Parathyroid adenoma (tissue), 2 donors: ENCODE results near the gene AGBL1.

Experiments used
- H2AFZ ChIP-seq: fragments of 300-600 bp; sonication (generic); one replicate; pipeline ENCODE4 v1.7.0; 2017; ENCODE audit warnings: antibody characterized with exemption, mild to moderate bottlenecking
- H3K27ac ChIP-seq: fragments of 300-600 bp; sonication (generic); one replicate; pipeline ENCODE4 v1.7.0; 2017
- H3K27me3 ChIP-seq: fragments of 300-600 bp; sonication (generic); one replicate; pipeline ENCODE4 v1.7.0; 2017; ENCODE audit warnings: low read length; ENCODE audit not compliant: control insufficient read depth, insufficient read depth
- H3K36me3 ChIP-seq: fragments of 300-600 bp; sonication (generic); one replicate; pipeline ENCODE4 v1.7.0; 2017; ENCODE audit warnings: low read length; ENCODE audit not compliant: control insufficient read depth, insufficient read depth
- H3K4me1 ChIP-seq: fragments of 300-600 bp; sonication (generic); one replicate; pipeline ENCODE4 v1.7.0; 2017; ENCODE audit warnings: control low read depth
- H3K4me2 ChIP-seq: fragments of 300-600 bp; sonication (generic); one replicate; pipeline ENCODE4 v1.7.0; 2017; ENCODE audit warnings: low read length
- H3K4me3 ChIP-seq: fragments of 300-600 bp; sonication (generic); one replicate; pipeline ENCODE4 v1.7.0; 2017; ENCODE audit warnings: low read depth, low read length
- H3K79me2 ChIP-seq: fragments of 300-600 bp; sonication (generic); one replicate; pipeline ENCODE4 v1.7.0; 2017; ENCODE audit warnings: control low read depth
- H3K9ac ChIP-seq: fragments of 300-600 bp; sonication (generic); one replicate; pipeline ENCODE4 v1.7.0; 2017; ENCODE audit warnings: mild to moderate bottlenecking
- H3K9me3 ChIP-seq: fragments of 300-600 bp; sonication (generic); one replicate; pipeline ENCODE4 v1.7.0; 2017; ENCODE audit warnings: low read length; ENCODE audit not compliant: control insufficient read depth
- TF ChIP-seq, protein P1 (sequence below): fragments of 300-600 bp; sonication (generic); IDR thresholded peaks from one replicate; pipeline ENCODE4 v1.7.0; 2017; ENCODE audit warnings: antibody characterized with exemption, mild to moderate bottlenecking
- donor health status: primary hyperparathyroidism.

Gene AGBL1

DNA sequence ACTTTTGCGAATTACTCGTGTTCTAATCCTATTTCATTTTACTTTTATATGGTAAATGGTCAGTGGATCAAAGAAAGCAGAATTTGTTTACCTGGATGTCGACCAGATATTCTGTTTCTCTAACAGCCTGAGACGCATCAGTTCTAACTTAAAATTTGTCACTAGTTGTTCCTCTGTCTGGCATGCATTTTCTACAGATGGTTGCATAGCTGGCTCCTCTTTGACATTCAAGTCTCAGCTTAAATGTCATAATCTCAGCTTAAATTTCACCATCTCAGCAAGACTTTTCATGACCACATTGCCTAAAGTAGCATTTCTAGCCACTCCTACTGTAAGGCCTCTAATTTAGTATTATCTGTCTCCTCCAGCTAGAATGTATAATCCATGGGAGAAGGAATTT lies 609.3 kb downstream of the AGBL1 start:
- H3K4me1 ChIP-seq = no peaks in the 10 kb centered on the region
- no peak overlapping the region for H3K4me3 ChIP-seq
- H3K36me3 ChIP-seq = no peaks in the 10 kb centered on the region
- no peaks in the 10 kb centered on the region for H3K79me2 ChIP-seq
- no peak overlapping the region for H3K4me2 ChIP-seq
- no peaks in the 10 kb centered on the region for H3K9me3 ChIP-seq
- H2AFZ ChIP-seq = no peak overlapping the region
- TF ChIP-seq, protein P1, sequence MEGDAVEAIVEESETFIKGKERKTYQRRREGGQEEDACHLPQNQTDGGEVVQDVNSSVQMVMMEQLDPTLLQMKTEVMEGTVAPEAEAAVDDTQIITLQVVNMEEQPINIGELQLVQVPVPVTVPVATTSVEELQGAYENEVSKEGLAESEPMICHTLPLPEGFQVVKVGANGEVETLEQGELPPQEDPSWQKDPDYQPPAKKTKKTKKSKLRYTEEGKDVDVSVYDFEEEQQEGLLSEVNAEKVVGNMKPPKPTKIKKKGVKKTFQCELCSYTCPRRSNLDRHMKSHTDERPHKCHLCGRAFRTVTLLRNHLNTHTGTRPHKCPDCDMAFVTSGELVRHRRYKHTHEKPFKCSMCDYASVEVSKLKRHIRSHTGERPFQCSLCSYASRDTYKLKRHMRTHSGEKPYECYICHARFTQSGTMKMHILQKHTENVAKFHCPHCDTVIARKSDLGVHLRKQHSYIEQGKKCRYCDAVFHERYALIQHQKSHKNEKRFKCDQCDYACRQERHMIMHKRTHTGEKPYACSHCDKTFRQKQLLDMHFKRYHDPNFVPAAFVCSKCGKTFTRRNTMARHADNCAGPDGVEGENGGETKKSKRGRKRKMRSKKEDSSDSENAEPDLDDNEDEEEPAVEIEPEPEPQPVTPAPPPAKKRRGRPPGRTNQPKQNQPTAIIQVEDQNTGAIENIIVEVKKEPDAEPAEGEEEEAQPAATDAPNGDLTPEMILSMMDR = no peak
- H3K27ac ChIP-seq = no peak overlapping the region
- H3K27me3 ChIP-seq = no peaks in the 10 kb centered on the region
- no peak overlapping the region for H3K9ac ChIP-seq

- no peak overlapping the region for H2AFZ ChIP-seq
- no peak overlapping the region for H3K4me2 ChIP-seq
- H3K27me3 ChIP-seq = no peaks in the 10 kb centered on the region
- no peaks in the 10 kb centered on the region for H3K79me2 ChIP-seq
- TF ChIP-seq, protein P1 = no peak
- no peaks in the 10 kb centered on the region for H3K4me1 ChIP-seq
- no peak overlapping the region for H3K9ac ChIP-seq
- H3K27ac ChIP-seq = no peak overlapping the region
- no peaks in the 10 kb centered on the region for H3K36me3 ChIP-seq
- no peak overlapping the region for H3K4me3 ChIP-seq
- H3K9me3 ChIP-seq = no peaks in the 10 kb centered on the region
Observed at GRCh38 chr15:86690566-86690965, 610.9 kb downstream of the AGBL1 start.

- no peak overlapping the region for H3K4me2 ChIP-seq
- no peak overlapping the region for H3K4me3 ChIP-seq
- H3K9me3 ChIP-seq = no peaks in the 10 kb centered on the region
- H3K4me1 ChIP-seq = no peaks in the 10 kb centered on the region
- H3K27ac ChIP-seq = no peak overlapping the region
- no peaks in the 10 kb centered on the region for H3K27me3 ChIP-seq
- H3K9ac ChIP-seq = no peak overlapping the region
- TF ChIP-seq, protein P1 = no peak
- H3K79me2 ChIP-seq = no peaks in the 10 kb centered on the region
- no peaks in the 10 kb centered on the region for H3K36me3 ChIP-seq
- H2AFZ ChIP-seq = no peak overlapping the region
Observed at GRCh38 chr15:86691091-86691663, 611.5 kb downstream of the AGBL1 start.

GRCh38 chr15:86700864-86701610 lies 621.4 kb downstream of the AGBL1 start:
- Histone ChIP-seq H3K4me2 (no peak overlapping the region), H3K79me2 (no peaks in the 10 kb centered on the region), H3K36me3 (no peaks in the 10 kb centered on the region), H3K4me3 (no peak overlapping the region), H3K9me3 (no peaks in the 10 kb centered on the region), H3K4me1 (no peaks in the 10 kb centered on the region), H3K27me3 (no peaks in the 10 kb centered on the region), H3K27ac (no peak overlapping the region), H2AFZ (no peak overlapping the region), H3K9ac (no peak overlapping the region)
- TF ChIP-seq, protein P1 = no peak

DNA sequence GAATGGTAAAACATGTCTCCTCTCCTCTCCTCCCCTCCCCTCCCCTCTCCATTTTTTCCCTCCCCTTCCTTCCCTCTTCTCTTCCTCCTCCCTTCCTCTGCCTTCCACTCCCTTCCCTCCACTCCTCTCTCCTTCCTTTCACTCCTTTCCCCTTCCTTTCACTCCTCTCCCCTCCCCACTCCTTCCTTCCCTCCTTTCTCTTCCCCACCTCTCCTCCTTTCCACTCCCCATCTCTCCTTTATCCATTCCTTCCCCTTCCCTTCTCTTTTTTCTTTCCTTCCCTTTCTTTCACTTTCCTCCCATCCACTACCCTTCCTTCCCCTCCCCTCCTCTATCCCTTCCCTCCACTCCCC lies 621.9 kb downstream of the AGBL1 start:
- Histone ChIP-seq H3K36me3 (no peaks in the 10 kb centered on the region), H3K9ac (no peak overlapping the region), H3K79me2 (no peaks in the 10 kb centered on the region), H2AFZ (no peak overlapping the region), H3K9me3 (no peaks in the 10 kb centered on the region), H3K4me2 (no peak overlapping the region), H3K4me1 (no peaks in the 10 kb centered on the region), H3K27ac (no peak overlapping the region), H3K27me3 (no peaks in the 10 kb centered on the region), H3K4me3 (no peak overlapping the region)
- TF ChIP-seq, protein P1 = no peak
